ENCODE results near the gene ARMC7. TPM values are rescaled to one million over a fixed set of nuclear protein-coding genes. Genes with fewer than 3 reads are reported as not detected.

The ARMC7 gene
- total RNA-seq, 4 donors from 2014 or later = 3.5 to 10.3 (median 6.7) TPM

GRCh38 chr17:75063201-75063600 lies 46.6 kb upstream of the ARMC7 start:
- TF ChIP-seq POLR2AphosphoS5 (IDR thresholded peaks at IDR 0.05) (no peak), EP300 (IDR thresholded peaks at IDR 0.05) (no peak), POLR2A (IDR thresholded peaks at IDR 0.05; ENCODE audit: low read depth) (no peak)
- TF ChIP-seq, protein P1, sequence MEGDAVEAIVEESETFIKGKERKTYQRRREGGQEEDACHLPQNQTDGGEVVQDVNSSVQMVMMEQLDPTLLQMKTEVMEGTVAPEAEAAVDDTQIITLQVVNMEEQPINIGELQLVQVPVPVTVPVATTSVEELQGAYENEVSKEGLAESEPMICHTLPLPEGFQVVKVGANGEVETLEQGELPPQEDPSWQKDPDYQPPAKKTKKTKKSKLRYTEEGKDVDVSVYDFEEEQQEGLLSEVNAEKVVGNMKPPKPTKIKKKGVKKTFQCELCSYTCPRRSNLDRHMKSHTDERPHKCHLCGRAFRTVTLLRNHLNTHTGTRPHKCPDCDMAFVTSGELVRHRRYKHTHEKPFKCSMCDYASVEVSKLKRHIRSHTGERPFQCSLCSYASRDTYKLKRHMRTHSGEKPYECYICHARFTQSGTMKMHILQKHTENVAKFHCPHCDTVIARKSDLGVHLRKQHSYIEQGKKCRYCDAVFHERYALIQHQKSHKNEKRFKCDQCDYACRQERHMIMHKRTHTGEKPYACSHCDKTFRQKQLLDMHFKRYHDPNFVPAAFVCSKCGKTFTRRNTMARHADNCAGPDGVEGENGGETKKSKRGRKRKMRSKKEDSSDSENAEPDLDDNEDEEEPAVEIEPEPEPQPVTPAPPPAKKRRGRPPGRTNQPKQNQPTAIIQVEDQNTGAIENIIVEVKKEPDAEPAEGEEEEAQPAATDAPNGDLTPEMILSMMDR (IDR thresholded peaks at IDR 0.05) = no peak
- Histone ChIP-seq H3K27ac (replicated peaks in 1 of 4) (no peak overlapping the region), H3K36me3 (peaks cover 38 to 58% (median 51%) of the 10 kb centered on the region in 4 donors), H3K4me1 (peaks cover 10 to 18% (median 16%) of the 10 kb centered on the region in 4 donors), H3K27me3 (no peaks in the 10 kb centered on the region), H3K4me3 (no peak overlapping the region), H3K9me3 (no peaks in the 10 kb centered on the region)
- DNase-seq (ENCODE audit: extremely low spot score) = no peak
- 94% methylated on average over 8 of the region's 13 CpGs for WGBS
- intact Hi-C loops (cut with DNase I) = loop anchor here (5.0 kb wide), 1 partner anchor 139 kb away; no protein-coding TSS in a partner anchor

DNA sequence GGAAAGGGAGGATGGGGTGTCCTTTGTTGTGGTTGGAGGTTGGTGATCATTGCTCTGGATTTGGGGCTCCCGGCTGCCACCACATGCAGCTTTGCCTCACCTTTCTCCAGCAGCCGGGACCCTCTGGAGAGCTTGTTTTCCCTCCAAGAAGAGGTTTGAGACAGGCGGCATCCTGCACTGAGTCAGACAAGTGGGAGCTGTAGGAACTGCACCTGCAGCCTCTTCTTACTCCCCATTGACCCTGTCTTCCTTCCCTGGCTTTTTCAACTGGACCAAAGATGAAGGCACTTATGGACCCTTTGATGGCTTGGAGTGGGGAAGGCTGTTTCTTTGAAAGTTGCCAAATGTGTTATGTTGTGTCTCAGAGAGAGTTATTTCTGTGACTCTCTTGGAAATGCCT lies 46.1 kb upstream of the ARMC7 start:
- WGBS = 94% methylated on average over 2 of the region's 3 CpGs
- TF ChIP-seq EP300 (IDR thresholded peaks at IDR 0.05) (no peak), POLR2AphosphoS5 (IDR thresholded peaks at IDR 0.05) (no peak), POLR2A (IDR thresholded peaks at IDR 0.05; ENCODE audit: low read depth) (no peak)
- TF ChIP-seq, protein P1 (IDR thresholded peaks at IDR 0.05) = no peak
- H3K27me3 ChIP-seq = no peaks in the 10 kb centered on the region
- no peaks in the 10 kb centered on the region for H3K9me3 ChIP-seq
- H3K36me3 ChIP-seq = peaks cover 38 to 55% (median 50%) of the 10 kb centered on the region in 4 donors
- intact Hi-C loops (cut with DNase I) = loop anchor here (5.0 kb wide), 1 partner anchor 139 kb away; no protein-coding TSS in a partner anchor
- H3K27ac ChIP-seq (replicated peaks in 1 of 4) = no peak overlapping the region
- peaks cover 10 to 18% (median 16%) of the 10 kb centered on the region in 4 donors for H3K4me1 ChIP-seq
- no peak overlapping the region for H3K4me3 ChIP-seq
- DNase-seq (ENCODE audit: extremely low spot score) = no peak

GRCh38 chr17:75064040-75064439 lies 45.7 kb upstream of the ARMC7 start:
- peaks cover 38 to 55% (median 50%) of the 10 kb centered on the region in 4 donors for H3K36me3 ChIP-seq
- no peak overlapping the region for H3K4me3 ChIP-seq
- H3K4me1 ChIP-seq = peaks cover 10 to 18% (median 16%) of the 10 kb centered on the region in 4 donors
- TF ChIP-seq POLR2A (IDR thresholded peaks at IDR 0.05; ENCODE audit: low read depth) (no peak), POLR2AphosphoS5 (IDR thresholded peaks at IDR 0.05) (no peak), EP300 (IDR thresholded peaks at IDR 0.05) (no peak)
- TF ChIP-seq, protein P1 (IDR thresholded peaks at IDR 0.05) = no peak
- intact Hi-C loops (cut with DNase I) = loop anchor here (5.0 kb wide), 1 partner anchor 138 kb away; no protein-coding TSS in a partner anchor
- no peaks in the 10 kb centered on the region for H3K9me3 ChIP-seq
- no peaks in the 10 kb centered on the region for H3K27me3 ChIP-seq
- H3K27ac ChIP-seq (replicated peaks in 1 of 4) = no peak overlapping the region
- 89% methylated on average over 11 of the region's 11 CpGs for WGBS
- no peak for DNase-seq (ENCODE audit: extremely low spot score)

DNA sequence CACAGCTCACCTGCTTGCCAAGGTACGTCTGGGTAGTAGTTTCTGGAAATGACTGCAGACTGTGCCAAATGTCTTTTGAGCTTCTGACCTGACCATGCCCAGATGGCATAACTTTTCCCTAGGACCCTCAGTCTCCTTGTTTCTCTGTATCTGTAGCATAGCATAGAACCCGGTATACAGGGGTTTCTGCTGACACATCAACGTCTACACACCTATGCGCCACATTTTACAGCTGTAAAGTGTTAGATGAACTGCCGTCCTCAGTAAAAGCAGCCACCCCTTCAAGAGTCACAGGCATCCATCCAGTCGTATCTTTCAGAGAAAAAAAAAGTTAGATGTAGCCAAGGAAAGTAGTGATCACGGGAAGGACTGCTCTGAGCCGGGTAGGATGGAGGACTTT lies 45.3 kb upstream of the ARMC7 start:
- WGBS = 82% methylated on average over 8 of the region's 8 CpGs
- no peaks in the 10 kb centered on the region for H3K9me3 ChIP-seq
- intact Hi-C loops (cut with DNase I) = loop anchor here (5.0 kb wide), 1 partner anchor 138 kb away; no protein-coding TSS in a partner anchor

More for the DNA sequence above, 45.3 kb upstream of the ARMC7 start:
- Histone ChIP-seq H3K27ac (replicated peaks in 1 of 4) (no peak overlapping the region), H3K36me3 (peaks cover 38 to 55% (median 49%) of the 10 kb centered on the region in 4 donors), H3K4me1 (peaks cover 10 to 14% (median 12%) of the 10 kb centered on the region in 4 donors), H3K27me3 (no peaks in the 10 kb centered on the region), H3K4me3 (no peak overlapping the region)
- no peak for DNase-seq (ENCODE audit: extremely low spot score)
- TF ChIP-seq POLR2AphosphoS5 (IDR thresholded peaks at IDR 0.05) (no peak), POLR2A (IDR thresholded peaks at IDR 0.05; ENCODE audit: low read depth) (no peak), EP300 (IDR thresholded peaks at IDR 0.05) (no peak)
- TF ChIP-seq, protein P1 (IDR thresholded peaks at IDR 0.05) = no peak

Measured in esophagus muscularis mucosa (tissue), 4 donors.